Heart left ventricle (tissue), 16 donors: ENCODE measurements around the gene C17orf75. TPM values are rescaled to one million over a fixed set of nuclear protein-coding genes. Genes with fewer than 3 reads are reported as not detected.

ENCODE experiments used
- ATAC-seq, 4 donors: fragments of 200-7000 bp; cut with Tn5 transposase; one replicate each; pipeline ENCODE4 v1.9.1; 2020 to 2022; ENCODE audit warnings: moderate library complexity in 4 of 4, mild to moderate bottlenecking in 3 of 4, moderate number of reproducible peaks in 1 of 4
- DNase-seq, 5 donors: peaks; one replicate each; pipeline ENCODE4 v3.0.0-alpha.2; 2020
- H3K27ac ChIP-seq, 12 donors: fragments of 200-600 bp; sonication (generic) in 4 of 12; one replicate each; pipeline versions ENCODE4 v1.5.0 to v1.8.0; 2016 to 2022; ENCODE audit warnings: mild to moderate bottlenecking in 2 of 12
- H3K27me3 ChIP-seq, 9 donors: fragments of 200-600 bp; sonication (generic) in 2 of 9; one replicate each; pipeline versions ENCODE4 v1.5.1 to v1.8.0; 2016 to 2022; ENCODE audit warnings: mild to moderate bottlenecking in 3 of 9
- H3K36me3 ChIP-seq, 9 donors: fragments of 200-600 bp; sonication (generic) in 2 of 9; one replicate each; pipeline versions ENCODE4 v1.5.0 to v1.8.0; 2018 to 2022; ENCODE audit warnings: mild to moderate bottlenecking in 2 of 9
- H3K4me1 ChIP-seq, 12 donors: fragments of 200-600 bp; sonication (generic) in 4 of 12; one replicate each; pipeline versions ENCODE4 v1.5.0 to v1.8.0; 2016 to 2022; ENCODE audit warnings: mild to moderate bottlenecking in 3 of 12
- H3K4me3 ChIP-seq, 12 donors: fragments of 200-600 bp; sonication (generic) in 4 of 12; one replicate each; pipeline versions ENCODE4 v1.5.0 to v1.8.0; 2017 to 2022; ENCODE audit warnings: mild to moderate bottlenecking in 9 of 12, moderate library complexity in 4 of 12
- H3K9me3 ChIP-seq, 12 donors: fragments of 200-600 bp; sonication (generic) in 4 of 12; one replicate each; pipeline versions ENCODE4 v1.5.0 to v1.8.0; 2016 to 2022; ENCODE audit warnings: mild to moderate bottlenecking in 1 of 12
- CTCF ChIP-seq, 12 donors: fragments of 200-600 bp; sonication (generic) in 4 of 12; IDR thresholded peaks; one replicate each; pipeline versions ENCODE4 v1.5.0 to v1.8.0; 2018 to 2022; ENCODE audit warnings: antibody characterized with exemption in 12 of 12, mild to moderate bottlenecking in 5 of 12
- POLR2A ChIP-seq, 2 donors: fragments of 450-650 bp; IDR thresholded peaks; one replicate each; pipeline ENCODE4 v1.6.1; 2017; ENCODE audit warnings: antibody characterized with exemption in 2 of 2, mild to moderate bottlenecking in 2 of 2, moderate library complexity in 2 of 2
- WGBS, 4 donors: extraction: QIAGEN DNeasy Blood & Tissue Kit in 2 of 4; methylation state at CpG; one replicate each; pipeline versions ENCODE4 v1.1.5 to v1.1.7; 2013 to 2018; 5-methylcytosine and 5-hydroxymethylcytosine counted together
- intact Hi-C, 10 donors: fragments of 100-400 bp; cut with DNase I; formaldehyde crosslinking; loops; one replicate each; pipeline versions ENCODE4 v1.11.1 to v1.14.2; 2022
- polyA plus RNA-seq, 2 donors: library from polyadenylated mRNA; stranded (reverse); fragments of 200-250 nt; gene quantifications; one replicate each; pipeline ENCODE4 v1.2.3, GENCODE V29; 2013
- total RNA-seq, 9 donors: library from RNA; depleted of rRNA in 2 of 9; stranded (reverse); fragments of >200 nt in 2 of 9; fragmentation: NEBNext Ultra II Directional in 3 of 9; extraction: Animal tissue kit (Norgen Biotek cat#: 25700) in 3 of 9; gene quantifications; one replicate each; pipeline versions ENCODE4 v1.1.0 to v1.2.4, GENCODE V29; 2016 to 2023
- donor health status: ischemic (EF 13 %, LVEDD 7.1; RV severe dilation, severe dysfunction).
- donor health status: healthy with polysubstance abuse.
- donor health status: DM: no; HTN: yes; CAD: no.
- donor health status: DM: no; HTN: no; CAD: no.
- donor health status: ischemic (EF 25% LVEDD 6.9; RV normal size, moderate dysfunction).
- donor health status: ischemic (EF 25% LVEDD 5.7; RV mildly dilated, moderate dysfunction).
- donor health status: healthy.
- donor health status: DM: yes; HTN: yes; CAD: no.
- donor health status: ischemic (EF 35%, LVEDD 5.7; RV mildly dilated, moderate dysfunction).
- donor health status: nonischemic (EF 11% LVEDD 7.7; RV severe dilation, severe dysfunction).
- donor health status: DM: yes; HTN: yes; CAD: no.
- donor health status: PGD.
- donor health status: ischemic (EF 29% LVEDD 5.4; RV normal size, mild dysfunction).
- donor health status: nonischemic (EF 23%, LVEDD 6.1; RV moderate dilation, normal function).

The C17orf75 gene
- total and polyA plus RNA-seq, 11 donors: 7.9 to 24.1 (median 17.4) TPM

- Histone ChIP-seq H3K27me3 (no peaks in the 10 kb centered on the region), H3K9me3 (no peaks in the 10 kb centered on the region), H3K36me3 (no peaks in the 10 kb centered on the region), H3K4me1 (no peaks in the 10 kb centered on the region), H3K4me3 (no peak overlapping the region), H3K27ac (no peak overlapping the region)
- no peak for TF ChIP-seq POLR2A (IDR thresholded peaks at IDR 0.05)
- TF ChIP-seq CTCF (IDR thresholded peaks at IDR 0.05): no peak
- intact Hi-C loops: no loop called here
- 67 to 75% (median 74%) methylated on average over 4 of the region's 4 CpGs for WGBS, 4 donors
- ATAC-seq (no peak), DNase-seq (no peak)
These were observed 49.9 kb downstream of the C17orf75 start for GRCh38 chr17:32292094-32292493.

- ATAC-seq: no peak
- 79 to 89% (median 87%) methylated on average over 9 of the region's 9 CpGs for WGBS, 4 donors
- no peak for TF ChIP-seq POLR2A (IDR thresholded peaks at IDR 0.05)
- TF ChIP-seq CTCF (IDR thresholded peaks at IDR 0.05): no peak
These were observed 52.4 kb downstream of the C17orf75 start for GRCh38 chr17:32289471-32290070.

GRCh38 chr17:32288615-32289014 is 53.4 kb downstream of the C17orf75 start:
- Histone ChIP-seq H3K4me1 (peaks cover 0 to 8% (median 4%) of the 10 kb centered on the region in 12 donors), H3K27me3 (peaks cover 0 to 7% (median 0%) of the 10 kb centered on the region in 9 donors), H3K9me3 (no peaks in the 10 kb centered on the region), H3K27ac (no peak overlapping the region), H3K36me3 (no peaks in the 10 kb centered on the region), H3K4me3 (no peak overlapping the region)
- TF ChIP-seq CTCF (IDR thresholded peaks at IDR 0.05) (no peak), POLR2A (IDR thresholded peaks at IDR 0.05) (no peak)
- no peak for DNase-seq
- ATAC-seq: peak in 1 of 4 donors; percentile 39
- intact Hi-C loops: no loop called here
- 59 to 81% (median 68%) methylated on average over 11 of the region's 11 CpGs for WGBS, 4 donors

More at GRCh38 chr17:32289471-32290070, 52.4 kb downstream of the C17orf75 start:
- Histone ChIP-seq H3K4me3 (no peak overlapping the region), H3K27ac (no peak overlapping the region), H3K27me3 (peaks cover 0 to under 1% (median 0%) of the 10 kb centered on the region in 9 donors), H3K36me3 (no peaks in the 10 kb centered on the region), H3K9me3 (no peaks in the 10 kb centered on the region), H3K4me1 (no peaks in the 10 kb centered on the region)
- intact Hi-C loops: no loop called here
- DNase-seq: no peak

- TF ChIP-seq CTCF (IDR thresholded peaks at IDR 0.05): no peak
- TF ChIP-seq POLR2A (IDR thresholded peaks at IDR 0.05): no peak
- ATAC-seq (no peak), DNase-seq (no peak)
- intact Hi-C loops: no loop called here
- H3K4me1 ChIP-seq: peaks cover 0 to 8% (median 4%) of the 10 kb centered on the region in 12 donors
- no peak overlapping the region for H3K27ac ChIP-seq
- H3K9me3 ChIP-seq: no peaks in the 10 kb centered on the region
- no peak overlapping the region for H3K4me3 ChIP-seq
- peaks cover 0 to 7% (median 0%) of the 10 kb centered on the region in 9 donors for H3K27me3 ChIP-seq
- H3K36me3 ChIP-seq: no peaks in the 10 kb centered on the region
- 89 to 93% (median 89%) methylated on average over 9 to 10 of the region's 10 CpGs for WGBS, 4 donors
These were observed 54.0 kb downstream of the C17orf75 start for GRCh38 chr17:32287804-32288511.
